ENCODE results near the gene RIPOR2. TPM values are rescaled to one million over a fixed set of nuclear protein-coding genes. Genes with fewer than 3 reads are reported as not detected.
"Not testable (repeated sequence)": the region's sequence is repeated elsewhere in the genome, so short reads cannot be mapped to it uniquely, and the experiment has no call there.

RIPOR2 gene
- total RNA-seq, 1 donor from 2014 or later, result 2.6 TPM

- DNase-seq (ENCODE audit: missing footprints) (no peak), ATAC-seq (no peak)
- intact Hi-C loops (cut with DNase I), result loop anchor here (5.0 kb wide), 1 partner anchor 180 kb away; no protein-coding TSS in a partner anchor
These were observed 173.9 kb downstream of the RIPOR2 start for GRCh38 chr6:24761851-24762250.

GRCh38 chr6:24761193-24761835 lies 174.4 kb downstream of the RIPOR2 start:
- no peak for DNase-seq (ENCODE audit: missing footprints)
- ATAC-seq, result no peak
- intact Hi-C loops (cut with DNase I), result loop anchor here (5.0 kb wide), 1 partner anchor 179 kb away; no protein-coding TSS in a partner anchor

GRCh38 chr6:24760210-24760609 lies 175.6 kb downstream of the RIPOR2 start:
- DNase-seq (ENCODE audit: missing footprints), result no peak

GRCh38 chr6:24759718-24760117 lies 176.0 kb downstream of the RIPOR2 start:
- intact Hi-C loops (cut with DNase I), result loop anchor here (5.0 kb wide), 1 partner anchor 177 kb away; no protein-coding TSS in a partner anchor
- ATAC-seq (no peak), DNase-seq (ENCODE audit: missing footprints) (no peak)

More at GRCh38 chr6:24760210-24760609, 175.6 kb downstream of the RIPOR2 start:
- ATAC-seq, result no peak
- intact Hi-C loops (cut with DNase I), result loop anchor here (5.0 kb wide), 1 partner anchor 178 kb away; no protein-coding TSS in a partner anchor

DNA sequence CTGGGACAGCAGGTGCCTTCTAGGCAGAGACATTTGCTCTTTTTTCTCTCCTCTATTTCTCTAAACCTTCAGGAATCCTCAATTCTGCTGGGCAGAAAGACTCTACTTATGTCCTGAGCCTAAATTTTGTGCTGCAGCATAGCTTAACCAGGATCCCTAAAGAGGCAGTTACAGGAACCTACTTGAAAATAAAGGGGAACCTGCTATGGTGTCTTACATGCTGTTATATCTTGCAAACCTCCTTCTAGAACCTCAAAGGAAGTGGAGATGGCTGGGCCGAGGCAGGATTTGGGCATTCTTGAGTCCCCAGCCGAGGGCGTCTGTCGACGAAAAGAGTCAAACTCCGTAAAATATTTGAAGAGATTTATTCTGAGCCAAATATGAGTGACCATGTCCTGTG lies 178.1 kb downstream of the RIPOR2 start:
- DNase-seq (ENCODE audit: missing footprints) (no peak), ATAC-seq (peak; percentile 28)
- intact Hi-C loops (cut with DNase I), result no loop called here

- intact Hi-C loops (cut with DNase I), result no loop called here
- ATAC-seq (no peak), DNase-seq (ENCODE audit: missing footprints) (no peak)
These were observed 180.5 kb downstream of the RIPOR2 start for GRCh38 chr6:24755279-24755678.

DNA sequence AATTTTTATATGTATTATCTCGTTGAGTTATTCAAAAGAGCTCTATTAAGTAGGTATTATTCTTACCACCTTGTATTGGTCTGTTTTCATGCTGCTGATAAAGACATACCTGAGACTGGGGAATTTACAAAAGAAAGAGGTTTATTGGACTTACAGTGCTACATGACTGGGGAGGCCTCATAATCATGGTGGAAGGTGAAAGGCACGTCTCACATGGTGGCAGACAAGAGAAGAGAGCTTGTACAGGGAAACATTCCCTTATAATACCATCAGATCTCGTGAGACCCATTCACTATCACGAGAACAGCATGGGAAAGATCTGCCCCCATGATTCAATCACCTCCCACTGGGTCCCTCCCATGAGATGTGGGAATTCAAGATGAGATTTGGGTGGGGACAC lies 181.4 kb downstream of the RIPOR2 start:
- intact Hi-C loops (cut with DNase I); DNase-seq (ENCODE audit: missing footprints); ATAC-seq: not testable (repeated sequence)

Other genes with a start within 250 kb of the RIPOR2 start
- gene C6orf62, start 216.8 kb downstream of the RIPOR2 start, total RNA-seq, result 43.2 TPM
- gene GMNN, start 161.0 kb downstream of the RIPOR2 start, total RNA-seq, result 8.1 TPM
- not detected for gene ARMH2, start 137.0 kb downstream of the RIPOR2 start, total RNA-seq